K562 (cell line): ENCODE results near the gene ELOVL5. TPM values are rescaled to one million over a fixed set of nuclear protein-coding genes. Genes with fewer than 3 reads are reported as not detected.

Source experiments
- ATAC-seq: fragments of 200-7000 bp; cut with Tn5 transposase; 3 replicates; pipeline ENCODE4 v1.9.1; 2020; ENCODE audit warnings: moderate library complexity
- BruUV-seq: library from RNA; stranded (reverse); fragments of 400-500 nt; replicated peaks from 2 replicates; lab custom pipeline; 2021; lab: Mats Ljungman, UMichigan
- CTCF ChIA-PET: fragments of 300-600 bp; formaldehyde crosslinking; extraction: SDS; loops from one replicate; lab custom pipeline; 2021; ENCODE audit warnings: low intra/inter-chr PET ratio; lab: Yijun Ruan, JAX
- POLR2A ChIA-PET: fragments of 300-600, 350-650 bp; sonication (Branson Sonifier 250); formaldehyde crosslinking; extraction: SDS; loops from one replicate; lab custom pipeline; 2021; ENCODE audit warnings: antibody characterized with exemption, inconsistent platforms; lab: Yijun Ruan, JAX
- DNase-seq, 4 experiments: peaks; one replicate each; pipeline versions ENCODE4 v3.0.0 to v3.0.0-alpha.2; 2011 to 2018; ENCODE audit warnings: low spot score in 3 of 4, mixed read lengths in 3 of 4; ENCODE audit errors: extremely low read depth in 1 of 4
- FAIRE-seq: peaks from 2 replicates; lab custom pipeline; 2011; peaks lifted over from hg19 to GRCh38; lab: Jason Lieb, UNC
- H2AFZ ChIP-seq: 2 replicates; pipeline ENCODE4 v1.6.0; 2011; ENCODE audit warnings: low read depth, low read length, control low read depth, inconsistent platforms
- H3K27ac ChIP-seq: fragments of 200-600 bp; 3 replicates; pipeline ENCODE4 v1.8.0; 2011; ENCODE audit warnings: low read depth, mild to moderate bottlenecking, control low read depth, inconsistent platforms, low read length, moderate library complexity, mixed read lengths; ENCODE audit errors: extremely low read depth
- H3K27me3 ChIP-seq, 2 experiments: fragments of 300-600 bp in 1 of 2; 2 replicates in 1 of 2; 3 replicates in 1 of 2; pipeline versions ENCODE4 v1.6.0 to v1.8.0; 2011; ENCODE audit warnings: inconsistent platforms in 2 of 2, low read length in 2 of 2, mild to moderate bottlenecking in 1 of 2, mixed read lengths in 1 of 2, moderate library complexity in 1 of 2; ENCODE audit not compliant: control insufficient read depth in 2 of 2, insufficient read depth in 2 of 2
- H3K36me3 ChIP-seq: fragments of 300-600 bp; 3 replicates; pipeline ENCODE4 v1.8.0; 2011; ENCODE audit warnings: mild to moderate bottlenecking, low read length, inconsistent platforms; ENCODE audit not compliant: control insufficient read depth, insufficient read depth
- H3K4me1 ChIP-seq, 2 experiments: fragments of 200-600 bp in 1 of 2; replicated peaks in 1 of 2; 2 replicates in 1 of 2; 3 replicates in 1 of 2; pipeline versions ENCODE4 v1.5.1 to v1.8.0; 2011; ENCODE audit warnings: inconsistent platforms in 2 of 2, low read length in 2 of 2, mild to moderate bottlenecking in 1 of 2, mixed read lengths in 1 of 2, moderate library complexity in 1 of 2; ENCODE audit not compliant: control insufficient read depth in 2 of 2, insufficient read depth in 2 of 2
- H3K4me2 ChIP-seq: 2 replicates; pipeline ENCODE4 v1.6.1; 2011; ENCODE audit warnings: low read length, control low read depth, inconsistent platforms, mixed read lengths; ENCODE audit not compliant: insufficient read depth
- H3K4me3 ChIP-seq: fragments of 200-600 bp; sonication (generic), shearing (Covaris generic); 2 replicates; pipeline ENCODE4 v1.5.1; 2016; ENCODE audit warnings: control low read depth, inconsistent platforms
- H3K79me2 ChIP-seq: fragments of 200-600 bp; 3 replicates; pipeline ENCODE4 v1.8.0; 2011; ENCODE audit warnings: low read length, inconsistent platforms; ENCODE audit not compliant: control insufficient read depth, insufficient read depth
- H3K9ac ChIP-seq, 2 experiments: 2 replicates each; pipeline versions ENCODE4 v1.6.0 to v1.6.1; 2011; ENCODE audit warnings: low read depth in 2 of 2, low read length in 2 of 2, control low read depth in 1 of 2, inconsistent platforms in 1 of 2, mild to moderate bottlenecking in 1 of 2, mixed read lengths in 1 of 2; ENCODE audit not compliant: insufficient read depth in 1 of 2
- H3K9me1 ChIP-seq: one replicate; pipeline ENCODE4 v1.6.0; 2011; ENCODE audit warnings: inconsistent platforms, mild to moderate bottlenecking, low read length, moderate library complexity; ENCODE audit not compliant: control insufficient read depth, insufficient read depth
- H3K9me3 ChIP-seq: replicated peaks from 2 replicates; pipeline ENCODE4 v1.5.1; 2011; ENCODE audit warnings: low read depth, low read length, inconsistent platforms; ENCODE audit not compliant: control insufficient read depth, insufficient read depth
- H4K20me1 ChIP-seq: replicated peaks from 2 replicates; pipeline ENCODE4 v1.6.1; 2011; ENCODE audit warnings: low read length, inconsistent platforms, mixed read lengths; ENCODE audit not compliant: control insufficient read depth, insufficient read depth
- ARID2 ChIP-seq: fragments of 450-650 bp; IDR thresholded peaks from 2 replicates; pipeline ENCODE4 v1.6.1; 2017; ENCODE audit warnings: antibody characterized with exemption, mild to moderate bottlenecking
- CBX5 ChIP-seq: IDR thresholded peaks from 2 replicates; pipeline ENCODE4 v1.6.1; 2014; ENCODE audit warnings: low read depth, borderline replicate concordance
- CREB3 ChIP-seq: fragments of 450-650 bp; conservative IDR thresholded peaks from 2 replicates; pipeline ENCODE4 v1.6.1; 2016; ENCODE audit warnings: missing genetic modification characterization, low read depth, mild to moderate bottlenecking, missing compliant biosample characterization, moderate library complexity
- DPF2 ChIP-seq: fragments of 450-650 bp; IDR thresholded peaks from 2 replicates; pipeline ENCODE4 v1.6.1; 2016
- ID3 ChIP-seq, 2 experiments: fragments of 250-450 bp in 1 of 2; fragments of 450-650 bp in 1 of 2; sonication (Bioruptor Pico) in 1 of 2; IDR thresholded peaks; 2 replicates each; pipeline versions ENCODE4 v1.6.1 to v1.8.0; 2016 to 2021; ENCODE audit warnings: mild to moderate bottlenecking in 2 of 2, moderate library complexity in 2 of 2, missing compliant biosample characterization in 1 of 2, missing genetic modification characterization in 1 of 2
- LARP7 ChIP-seq: fragments of 450-650 bp; IDR thresholded peaks from 2 replicates; pipeline ENCODE4 v1.6.1; 2016
- PATZ1 ChIP-seq: fragments of 250-450 bp; sonication (Bioruptor Pico); IDR thresholded peaks from 2 replicates; pipeline ENCODE4 v1.5.0; 2020; ENCODE audit warnings: mild to moderate bottlenecking, borderline replicate concordance
- RBFOX2 ChIP-seq: fragments of 200-400 bp; formaldehyde crosslinking; IDR thresholded peaks from 2 replicates; pipeline ENCODE4 v1.6.1; 2017; ENCODE audit warnings: low read depth, mild to moderate bottlenecking, low read length, moderate library complexity
- TRIM28 ChIP-seq: fragments of 450-650 bp; IDR thresholded peaks from 2 replicates; pipeline ENCODE4 v1.6.1; 2017
- ZKSCAN1 ChIP-seq: fragments of 150-350 bp; IDR thresholded peaks from 2 replicates; pipeline ENCODE4 v1.6.1; 2016; ENCODE audit warnings: low read depth, low read length
- whole genome bisulfite sequencing: fragments of 100-300 bp; shearing (Covaris generic); methylation state at CpG from one replicate; pipeline ENCODE4 v1.1.6; 2016; ENCODE audit warnings: low coverage, mixed read lengths; ENCODE audit not compliant: insufficient coverage; ENCODE audit errors: missing lambda C conversion rate; 5-methylcytosine and 5-hydroxymethylcytosine counted together
- in situ Hi-C: fragments of 300-500 bp; cut with MboI; formaldehyde crosslinking; loops from 4 replicates; pipeline ENCODE4 v1.15.0; 2018; ENCODE audit warnings: inconsistent platforms, mixed read lengths
- intact Hi-C: fragments of 100-400 bp; cut with micrococcal nuclease; formaldehyde crosslinking; loops from 2 replicates; pipeline ENCODE4 v1.14.2; 2022
- polyA plus RNA-seq, 8 experiments: library from polyadenylated mRNA; depleted of rRNA in 4 of 8; stranded (reverse) in 5 of 8; unstranded in 3 of 8; fragments of >200 nt; fragmentation: Nextera tagmentation in 2 of 8; fragmentation: Illumina TruSeq in 1 of 8; extraction: Ambion mirVana in 2 of 8; extraction: Trizol in 1 of 8; gene quantifications; 2 replicates each; pipeline versions ENCODE4 v1.2.1 to v1.2.3, GENCODE V29; 2011 to 2014; ENCODE audit warnings: inconsistent platforms in 1 of 8, missing spikeins in 1 of 8
- total RNA-seq, 7 experiments: library from RNA; depleted of rRNA in 6 of 7; stranded (reverse); fragments of >200 nt in 6 of 7; fragmentation: Illumina TruSeq in 2 of 7; extraction: Trizol in 2 of 7; gene quantifications; 2 replicates each; pipeline versions ENCODE4 v1.2.1 to v1.2.3, GENCODE V29; 2011 to 2021; ENCODE audit warnings: low replicate concordance in 1 of 7

The ELOVL5 gene
- total and polyA plus RNA-seq, 9 of the 15 experiments (the other 6 are each of a cell fraction or from before 2014, with no cell fraction given), result 70.6 to 245 (median 132) TPM

- ChIA-PET POLR2A (no interaction called here), CTCF (no interaction called here)
- Histone ChIP-seq H3K36me3 (no peaks in the 10 kb centered on the region), H3K27me3 (0 out of 5 replicates have a peak, but pooled peaks cover 0 to 5% of the 10 kb centered on the region in 2 experiments), H3K9ac (no peak overlapping the region), H4K20me1 (no peaks in the 10 kb centered on the region), H3K4me3 (no peak overlapping the region), H3K9me1 (no peaks in the 10 kb centered on the region), H3K4me1 (no peaks in the 10 kb centered on the region), H3K27ac (no peak overlapping the region), H3K9me3 (no peaks in the 10 kb centered on the region), H3K79me2 (no peaks in the 10 kb centered on the region), H2AFZ (no peak overlapping the region), H3K4me2 (no peak overlapping the region)
- no peak for DNase-seq
- in situ Hi-C loops, result no loop called here
- no peak for ATAC-seq
- no TSS peak for BruUV-seq
- WGBS, result 2% methylated on average over 3 of the region's 3 CpGs
- TF ChIP-seq ZKSCAN1, result no peak
- no peak for TF ChIP-seq PATZ1 (CRISPR knock-in tag)
- no peak for TF ChIP-seq CBX5
- TF ChIP-seq TRIM28, result no peak
- no peak for TF ChIP-seq ID3 (CRISPR knock-in tag; IDR thresholded peaks at IDR 0.05)
- TF ChIP-seq ID3 (tag; IDR thresholded peaks at IDR 0.05), result no peak
- no peak for TF ChIP-seq RBFOX2
- no peak for TF ChIP-seq LARP7
- no peak for TF ChIP-seq ARID2
- no peak for TF ChIP-seq CREB3 (tag)
- no peak for TF ChIP-seq DPF2
- intact Hi-C loops, result no loop called here
- no peak for FAIRE-seq
Measured at GRCh38 chr6:53397283-53397682, 48.5 kb upstream of the ELOVL5 start.
